ENCODE data around the gene C2orf76.

The C2orf76 gene

DNA sequence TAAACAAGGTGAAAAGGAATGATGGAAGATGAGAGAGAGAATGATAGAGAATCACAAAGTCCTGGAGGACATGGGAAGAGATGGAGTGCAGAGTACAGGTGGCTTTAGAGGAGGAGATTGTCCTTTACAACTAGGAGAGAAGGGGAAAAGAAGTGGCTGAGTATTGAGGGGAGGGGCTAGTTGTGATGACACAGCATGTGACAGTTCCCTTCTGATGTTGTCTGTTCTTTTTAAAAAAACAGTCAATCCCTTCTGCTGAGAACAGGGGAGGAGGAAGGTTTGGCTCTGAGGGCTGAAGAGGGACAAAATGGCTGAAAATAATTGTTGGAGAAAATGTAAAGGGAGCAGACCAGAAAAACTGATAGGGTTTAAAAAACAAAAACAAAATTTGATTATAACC, 99.0 kb downstream of the C2orf76 start:
- H3K27ac ChIP-seq (ENCODE audit: low read length) = no peak overlapping the region
- H3K36me3 ChIP-seq (ENCODE audit: insufficient read depth, low read length) = no peaks in the 10 kb centered on the region
- H3K9me3 ChIP-seq (ENCODE audit: insufficient read depth, low read length, severe bottlenecking) = no peaks in the 10 kb centered on the region
- H3K4me3 ChIP-seq (ENCODE audit: low read depth in 1 of 2, low read length in 2 of 2) = no peak overlapping the region
- H3K4me1 ChIP-seq (ENCODE audit: insufficient read depth, low read length) = no peaks in the 10 kb centered on the region
- H3K79me2 ChIP-seq (ENCODE audit: insufficient read depth, low read length) = no peaks in the 10 kb centered on the region
- H4K20me1 ChIP-seq (ENCODE audit: insufficient read depth, low read length) = no peaks in the 10 kb centered on the region
- no peak overlapping the region for H3K4me2 ChIP-seq (ENCODE audit: insufficient read depth, low read length)
- H3K27me3 ChIP-seq (ENCODE audit: insufficient read depth, low read length, poor library complexity) = peaks cover 4% of the 10 kb centered on the region
- no peak overlapping the region for H3K9ac ChIP-seq (ENCODE audit: low read depth, low read length)
- no peak overlapping the region for H2AFZ ChIP-seq (ENCODE audit: low read depth, low read length)
- DNase-seq (no peak), ATAC-seq (ENCODE audit: insufficient read depth, low read depth) (no peak)
- TF ChIP-seq EZH2 (IDR thresholded peaks at IDR 0.05; ENCODE audit: borderline replicate concordance, low read depth, low read length, severe bottlenecking) = no peak
- TF ChIP-seq, protein P1, sequence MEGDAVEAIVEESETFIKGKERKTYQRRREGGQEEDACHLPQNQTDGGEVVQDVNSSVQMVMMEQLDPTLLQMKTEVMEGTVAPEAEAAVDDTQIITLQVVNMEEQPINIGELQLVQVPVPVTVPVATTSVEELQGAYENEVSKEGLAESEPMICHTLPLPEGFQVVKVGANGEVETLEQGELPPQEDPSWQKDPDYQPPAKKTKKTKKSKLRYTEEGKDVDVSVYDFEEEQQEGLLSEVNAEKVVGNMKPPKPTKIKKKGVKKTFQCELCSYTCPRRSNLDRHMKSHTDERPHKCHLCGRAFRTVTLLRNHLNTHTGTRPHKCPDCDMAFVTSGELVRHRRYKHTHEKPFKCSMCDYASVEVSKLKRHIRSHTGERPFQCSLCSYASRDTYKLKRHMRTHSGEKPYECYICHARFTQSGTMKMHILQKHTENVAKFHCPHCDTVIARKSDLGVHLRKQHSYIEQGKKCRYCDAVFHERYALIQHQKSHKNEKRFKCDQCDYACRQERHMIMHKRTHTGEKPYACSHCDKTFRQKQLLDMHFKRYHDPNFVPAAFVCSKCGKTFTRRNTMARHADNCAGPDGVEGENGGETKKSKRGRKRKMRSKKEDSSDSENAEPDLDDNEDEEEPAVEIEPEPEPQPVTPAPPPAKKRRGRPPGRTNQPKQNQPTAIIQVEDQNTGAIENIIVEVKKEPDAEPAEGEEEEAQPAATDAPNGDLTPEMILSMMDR (IDR thresholded peaks at IDR 0.05; ENCODE audit: borderline replicate concordance, extremely low read depth, low read length, poor library complexity, severe bottlenecking) = no peak

DNA sequence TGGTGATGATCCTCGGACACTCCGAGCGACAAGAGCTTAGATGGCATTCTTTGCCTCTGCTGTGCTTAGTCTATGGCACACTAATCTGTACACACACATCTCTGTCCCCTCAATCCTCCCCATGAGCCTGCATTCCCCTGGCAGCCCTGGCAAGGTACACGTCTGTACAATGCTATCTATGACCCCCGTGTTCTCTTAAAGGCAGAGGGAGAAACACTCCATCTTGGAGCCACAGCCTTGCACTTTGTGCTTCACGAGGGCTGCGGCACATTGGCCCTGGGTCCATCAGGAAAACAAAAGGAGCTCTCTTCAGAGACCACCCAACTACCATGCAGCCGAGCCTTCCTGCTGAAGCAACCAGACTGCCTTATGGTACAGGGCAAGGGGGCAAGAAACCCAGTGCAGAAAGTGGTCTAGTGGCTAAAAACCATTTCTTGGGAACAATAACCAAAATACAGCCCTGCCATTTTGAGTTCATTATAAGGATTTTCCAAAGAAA, 100.5 kb downstream of the C2orf76 start:
- no peaks in the 10 kb centered on the region for H4K20me1 ChIP-seq (ENCODE audit: insufficient read depth, low read length)
- no peak overlapping the region for H3K4me2 ChIP-seq (ENCODE audit: insufficient read depth, low read length)
- H2AFZ ChIP-seq (ENCODE audit: low read depth, low read length) = no peak overlapping the region
- H3K27ac ChIP-seq (ENCODE audit: low read length) = no peak overlapping the region
- no peaks in the 10 kb centered on the region for H3K79me2 ChIP-seq (ENCODE audit: insufficient read depth, low read length)
- DNase-seq (no peak), ATAC-seq (ENCODE audit: insufficient read depth, low read depth) (no peak)
- H3K4me3 ChIP-seq (ENCODE audit: low read depth in 1 of 2, low read length in 2 of 2) = no peak overlapping the region
- no peak overlapping the region for H3K9ac ChIP-seq (ENCODE audit: low read depth, low read length)
- no peaks in the 10 kb centered on the region for H3K36me3 ChIP-seq (ENCODE audit: insufficient read depth, low read length)
- no peaks in the 10 kb centered on the region for H3K9me3 ChIP-seq (ENCODE audit: insufficient read depth, low read length, severe bottlenecking)
- H3K4me1 ChIP-seq (ENCODE audit: insufficient read depth, low read length) = no peaks in the 10 kb centered on the region
- peaks cover 4% of the 10 kb centered on the region for H3K27me3 ChIP-seq (ENCODE audit: insufficient read depth, low read length, poor library complexity)
- no peak for TF ChIP-seq EZH2 (IDR thresholded peaks at IDR 0.05; ENCODE audit: borderline replicate concordance, low read depth, low read length, severe bottlenecking)
- TF ChIP-seq, protein P1 (IDR thresholded peaks at IDR 0.05; ENCODE audit: borderline replicate concordance, extremely low read depth, low read length, poor library complexity, severe bottlenecking) = no peak

DNA sequence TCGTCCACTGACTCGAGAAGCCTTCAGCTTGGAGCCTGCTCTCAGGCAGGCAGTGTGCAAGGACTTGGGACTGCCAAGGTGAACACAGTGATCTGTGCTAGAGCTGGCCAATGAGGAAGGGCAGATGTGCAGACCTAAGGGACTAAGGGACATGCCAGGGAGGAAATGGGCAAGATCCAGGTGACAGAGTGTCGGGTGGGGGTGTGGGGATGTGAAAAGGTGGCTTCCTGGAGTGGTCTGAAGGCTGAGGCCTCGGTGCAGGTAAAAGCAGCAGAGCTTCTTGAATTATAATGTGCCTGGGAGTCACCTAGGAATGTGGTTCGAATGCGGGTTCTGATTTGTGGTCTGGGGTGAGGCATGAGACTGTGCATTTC, 101.0 kb downstream of the C2orf76 start:
- H3K9me3 ChIP-seq (ENCODE audit: insufficient read depth, low read length, severe bottlenecking) = no peaks in the 10 kb centered on the region
- H3K4me3 ChIP-seq (ENCODE audit: low read depth in 1 of 2, low read length in 2 of 2) = no peak overlapping the region
- peaks cover 4% of the 10 kb centered on the region for H3K27me3 ChIP-seq (ENCODE audit: insufficient read depth, low read length, poor library complexity)
- no peak overlapping the region for H3K4me2 ChIP-seq (ENCODE audit: insufficient read depth, low read length)
- H4K20me1 ChIP-seq (ENCODE audit: insufficient read depth, low read length) = no peaks in the 10 kb centered on the region
- H2AFZ ChIP-seq (ENCODE audit: low read depth, low read length) = no peak overlapping the region
- no peak overlapping the region for H3K27ac ChIP-seq (ENCODE audit: low read length)
- no peaks in the 10 kb centered on the region for H3K36me3 ChIP-seq (ENCODE audit: insufficient read depth, low read length)
- H3K9ac ChIP-seq (ENCODE audit: low read depth, low read length) = no peak overlapping the region
- no peak for TF ChIP-seq EZH2 (IDR thresholded peaks at IDR 0.05; ENCODE audit: borderline replicate concordance, low read depth, low read length, severe bottlenecking)
- H3K4me1 ChIP-seq (ENCODE audit: insufficient read depth, low read length) = no peaks in the 10 kb centered on the region
- no peaks in the 10 kb centered on the region for H3K79me2 ChIP-seq (ENCODE audit: insufficient read depth, low read length)
- DNase-seq (no peak), ATAC-seq (ENCODE audit: insufficient read depth, low read depth) (no peak)

GRCh38 chr2:119264781-119265692, 101.6 kb downstream of the C2orf76 start:
- H3K36me3 ChIP-seq (ENCODE audit: insufficient read depth, low read length) = no peaks in the 10 kb centered on the region
- no peak overlapping the region for H2AFZ ChIP-seq (ENCODE audit: low read depth, low read length)
- DNase-seq = peak; percentile 40
- H3K4me1 ChIP-seq (ENCODE audit: insufficient read depth, low read length) = no peaks in the 10 kb centered on the region
- no peaks in the 10 kb centered on the region for H3K9me3 ChIP-seq (ENCODE audit: insufficient read depth, low read length, severe bottlenecking)
- TF ChIP-seq EZH2 (IDR thresholded peaks at IDR 0.05; ENCODE audit: borderline replicate concordance, low read depth, low read length, severe bottlenecking) = no peak
- TF ChIP-seq, protein P1 (IDR thresholded peaks at IDR 0.05; ENCODE audit: borderline replicate concordance, extremely low read depth, low read length, poor library complexity, severe bottlenecking) = peak; percentile 78
- H3K4me2 ChIP-seq (ENCODE audit: insufficient read depth, low read length) = no peak overlapping the region
- no peaks in the 10 kb centered on the region for H4K20me1 ChIP-seq (ENCODE audit: insufficient read depth, low read length)
- no peak overlapping the region for H3K9ac ChIP-seq (ENCODE audit: low read depth, low read length)
- H3K27me3 ChIP-seq (ENCODE audit: insufficient read depth, low read length, poor library complexity) = peaks cover 4% of the 10 kb centered on the region
- H3K79me2 ChIP-seq (ENCODE audit: insufficient read depth, low read length) = no peaks in the 10 kb centered on the region
- no peak overlapping the region for H3K27ac ChIP-seq (ENCODE audit: low read length)
- no peak overlapping the region for H3K4me3 ChIP-seq (ENCODE audit: low read depth in 1 of 2, low read length in 2 of 2)
- ATAC-seq (ENCODE audit: insufficient read depth, low read depth) = peak; percentile 90
